Adrenal gland (tissue), 12 donors: Measurements from ENCODE around the gene IMPG2. TPM values are rescaled to one million over a fixed set of nuclear protein-coding genes. Genes with fewer than 3 reads are reported as not detected.

Experiments used
- DNase-seq, 7 donors: peaks; one replicate each; pipeline ENCODE4 v3.0.0-alpha.2; 2019 to 2020
- H3K27ac ChIP-seq, 5 donors: fragments of 200-600 bp; sonication (generic) in 4 of 5; 1 replicate in 3 of 5; 2 replicates in 2 of 5; pipeline versions ENCODE4 v1.5.1 to v1.8.0; 2016 to 2020; ENCODE audit warnings: mild to moderate bottlenecking in 1 of 5
- H3K27me3 ChIP-seq: fragments of 200-600 bp; 2 replicates; pipeline ENCODE4 v1.8.0; 2021
- H3K36me3 ChIP-seq, 2 donors: fragments of 200-600 bp; replicated peaks in 1 of 2; 1 replicate in 1 of 2; 2 replicates in 1 of 2; pipeline versions ENCODE4 v1.5.1 to v1.8.0; 2018 to 2022
- H3K4me1 ChIP-seq, 2 donors: fragments of 200-600 bp; replicated peaks in 1 of 2; 1 replicate in 1 of 2; 2 replicates in 1 of 2; pipeline versions ENCODE4 v1.5.1 to v1.8.0; 2018 to 2021
- H3K4me3 ChIP-seq, 4 donors: fragments of 200-600 bp; sonication (generic) in 3 of 4; one replicate each; pipeline ENCODE4 v1.5.1; 2016 to 2018
- H3K9me3 ChIP-seq, 3 donors: fragments of 200-600 bp; sonication (generic) in 1 of 3; replicated peaks in 1 of 3; 1 replicate in 2 of 3; 2 replicates in 1 of 3; pipeline versions ENCODE4 v1.5.1 to v1.8.0; 2016 to 2021
- POLR2A ChIP-seq, 2 donors: fragments of 450-650 bp; IDR thresholded peaks; one replicate each; pipeline ENCODE4 v1.6.1; 2017; ENCODE audit warnings: antibody characterized with exemption in 2 of 2, mild to moderate bottlenecking in 2 of 2, moderate library complexity in 1 of 2
- WGBS, 4 donors: extraction: QIAGEN DNeasy Blood & Tissue Kit in 2 of 4; methylation state at CpG; one replicate each; pipeline versions ENCODE4 v1.1.5 to v1.1.7; 2013 to 2017; 5-methylcytosine and 5-hydroxymethylcytosine counted together
- intact Hi-C, 2 donors: fragments of 100-400 bp; cut with DNase I; formaldehyde crosslinking; loops; one replicate each; pipeline versions ENCODE4 v1.14.1 to v1.15.0; 2022 to 2023
- polyA plus RNA-seq, 3 donors: library from polyadenylated mRNA; stranded (reverse); fragments of 200-250 nt in 2 of 3; fragments of 350-450 nt in 1 of 3; fragmentation: Illumina TruSeq in 1 of 3; extraction: RNeasy Lipid Tissue Mini Kit (QIAGEN cat#74804) in 1 of 3; gene quantifications; one replicate each; pipeline ENCODE4 v1.2.3, GENCODE V29; 2013 to 2014
- total RNA-seq, 9 donors: library from RNA; depleted of rRNA in 4 of 9; stranded (reverse); fragments of >200 nt in 4 of 9; fragments of 120-200 nt in 1 of 9; fragmentation: NEBNext Ultra II Directional in 1 of 9; extraction: Animal tissue kit (Norgen Biotek cat#: 25700) in 1 of 9; gene quantifications; one replicate each; pipeline versions ENCODE4 v1.1.0 to v1.2.4, GENCODE V29; 2013 to 2023
- TF ChIP-seq, protein P1 (sequence below), 6 experiments: fragments of 450-650 bp in 4 of 6; fragments of 200-600 bp in 2 of 6; sonication (generic) in 1 of 6; IDR thresholded peaks; 1 replicate in 5 of 6; 2 replicates in 1 of 6; pipeline versions ENCODE4 v1.5.1 to v1.8.0; 2016 to 2021; ENCODE audit warnings: antibody characterized with exemption in 6 of 6, mild to moderate bottlenecking in 2 of 6, moderate library complexity in 1 of 6
- donor health status: healthy with polysubstance abuse.
- donor health status: Bipolar disorder and iron deficiency.
- donor health status: DM: yes; HTN: yes; CAD: no.
- donor health status: DM: no; HTN: no; CAD: no.
- donor health status: DM: no; HTN: no; CAD: no.
- donor health status: DM: yes; HTN: yes; CAD: no.

Gene IMPG2
- total and polyA plus RNA-seq, 12 donors: 0.06 to 1.3 (median 0.21) TPM

DNA sequence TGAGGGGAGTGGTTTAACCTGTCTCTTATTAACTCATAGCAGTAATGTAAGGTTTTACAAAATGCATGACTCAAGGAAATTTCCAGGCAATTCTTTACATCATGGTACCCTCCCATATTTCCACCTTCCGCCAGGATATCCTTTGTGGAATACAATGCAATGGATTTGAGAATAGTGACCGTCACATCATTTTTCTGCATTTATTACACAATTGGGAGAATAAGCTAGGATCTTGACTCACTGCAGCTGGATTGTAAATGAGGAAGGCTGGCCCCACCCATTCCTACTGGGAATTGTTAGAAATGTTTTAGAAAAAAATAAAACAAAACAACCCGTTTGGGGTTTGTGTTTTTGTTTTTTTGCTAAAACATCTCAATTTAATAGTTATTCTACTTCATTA is 97.4 kb downstream of the IMPG2 start:
- Histone ChIP-seq H3K4me1 (no peaks in the 10 kb centered on the region), H3K27ac (no peak overlapping the region), H3K36me3 (no peaks in the 10 kb centered on the region), H3K27me3 (no peaks in the 10 kb centered on the region), H3K9me3 (no peaks in the 10 kb centered on the region), H3K4me3 (no peak overlapping the region)
- 76 to 83% (median 82%) methylated on average over 3 of the region's 3 CpGs for WGBS, 4 donors
- no peak for DNase-seq
- TF ChIP-seq POLR2A (IDR thresholded peaks at IDR 0.05): no peak
- intact Hi-C loops: no loop called here

DNA sequence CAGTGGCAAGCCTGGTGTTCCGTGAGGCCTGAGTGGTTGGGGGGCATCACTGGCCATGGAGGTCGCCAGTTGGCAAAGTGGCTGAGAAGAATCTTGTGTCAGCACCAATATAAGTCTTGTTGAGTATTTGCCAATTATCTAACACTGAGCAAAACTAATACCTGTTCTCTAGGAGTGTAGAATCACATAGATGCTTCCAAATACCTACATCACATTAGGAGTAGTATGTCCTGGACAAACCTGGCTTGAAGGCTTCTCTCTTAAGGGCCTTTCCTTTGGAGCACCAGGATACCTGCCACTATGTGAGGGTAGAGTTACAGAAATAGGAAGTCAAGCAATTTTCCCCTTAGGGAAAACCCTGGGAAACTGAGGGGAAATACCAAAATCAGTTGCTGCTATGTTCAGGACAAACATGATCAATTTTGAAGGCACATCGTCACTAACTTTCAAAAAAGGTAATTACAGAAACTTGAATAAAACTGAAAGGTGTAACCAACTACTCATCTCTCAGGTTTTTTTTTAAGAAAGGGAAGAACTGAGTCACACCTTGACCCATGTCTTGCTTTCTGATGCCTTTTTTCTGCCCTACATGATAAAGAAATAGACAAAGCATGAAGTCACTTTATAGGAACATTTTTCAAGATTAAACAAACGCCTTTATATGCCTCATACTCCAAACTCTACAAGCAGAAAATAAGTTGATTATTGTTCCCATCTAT is 100.4 kb downstream of the IMPG2 start:
- WGBS, 4 donors: 84 to 94% (median 88%) methylated on average over 3 to 4 of the region's 4 CpGs
- no peak for DNase-seq
- no peaks in the 10 kb centered on the region for H3K4me1 ChIP-seq
- TF ChIP-seq POLR2A (IDR thresholded peaks at IDR 0.05): no peak
- TF ChIP-seq, protein P1, sequence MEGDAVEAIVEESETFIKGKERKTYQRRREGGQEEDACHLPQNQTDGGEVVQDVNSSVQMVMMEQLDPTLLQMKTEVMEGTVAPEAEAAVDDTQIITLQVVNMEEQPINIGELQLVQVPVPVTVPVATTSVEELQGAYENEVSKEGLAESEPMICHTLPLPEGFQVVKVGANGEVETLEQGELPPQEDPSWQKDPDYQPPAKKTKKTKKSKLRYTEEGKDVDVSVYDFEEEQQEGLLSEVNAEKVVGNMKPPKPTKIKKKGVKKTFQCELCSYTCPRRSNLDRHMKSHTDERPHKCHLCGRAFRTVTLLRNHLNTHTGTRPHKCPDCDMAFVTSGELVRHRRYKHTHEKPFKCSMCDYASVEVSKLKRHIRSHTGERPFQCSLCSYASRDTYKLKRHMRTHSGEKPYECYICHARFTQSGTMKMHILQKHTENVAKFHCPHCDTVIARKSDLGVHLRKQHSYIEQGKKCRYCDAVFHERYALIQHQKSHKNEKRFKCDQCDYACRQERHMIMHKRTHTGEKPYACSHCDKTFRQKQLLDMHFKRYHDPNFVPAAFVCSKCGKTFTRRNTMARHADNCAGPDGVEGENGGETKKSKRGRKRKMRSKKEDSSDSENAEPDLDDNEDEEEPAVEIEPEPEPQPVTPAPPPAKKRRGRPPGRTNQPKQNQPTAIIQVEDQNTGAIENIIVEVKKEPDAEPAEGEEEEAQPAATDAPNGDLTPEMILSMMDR (IDR thresholded peaks at IDR 0.05): no peak
- H3K4me3 ChIP-seq: no peak overlapping the region
- intact Hi-C loops: no loop called here
- no peak overlapping the region for H3K27ac ChIP-seq
- H3K36me3 ChIP-seq: no peaks in the 10 kb centered on the region
- H3K9me3 ChIP-seq: no peaks in the 10 kb centered on the region
- H3K27me3 ChIP-seq: no peaks in the 10 kb centered on the region

DNA sequence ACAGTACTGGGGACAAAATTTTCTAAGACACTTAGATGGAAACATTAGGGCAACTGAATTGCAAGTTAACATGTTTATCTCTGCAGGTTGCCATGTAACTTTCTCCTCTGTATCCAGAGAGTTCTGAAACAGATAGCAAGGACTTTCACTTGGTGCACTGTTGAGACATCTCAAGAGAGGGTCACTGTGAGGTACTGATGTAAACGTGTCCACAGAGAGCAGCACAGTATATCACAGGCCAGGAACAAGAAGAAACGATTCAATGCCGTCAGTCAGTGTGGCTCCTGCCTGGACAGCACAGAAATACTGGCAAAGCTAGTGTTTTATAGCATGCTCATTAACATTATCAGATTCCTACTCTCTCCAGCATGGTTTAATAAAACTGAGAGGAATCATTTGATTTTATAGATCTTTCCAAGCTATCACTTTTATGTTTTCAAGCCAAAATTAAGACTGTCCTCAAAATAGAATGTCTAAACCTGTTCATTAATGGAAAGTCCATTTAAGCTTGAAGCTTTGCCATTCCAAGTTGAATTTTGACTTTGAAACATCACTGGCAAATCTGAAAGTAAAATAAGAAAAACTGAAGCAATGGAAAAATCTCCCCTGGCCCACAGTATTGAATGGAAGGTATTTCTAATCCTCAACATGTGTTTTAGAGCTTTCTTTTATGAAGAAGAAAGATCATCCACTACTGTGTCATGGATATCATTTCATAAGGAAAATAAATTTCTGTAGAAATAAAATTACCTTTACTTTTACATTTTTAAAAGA is 102.7 kb downstream of the IMPG2 start:
- Histone ChIP-seq H3K4me3 (no peak overlapping the region), H3K36me3 (no peaks in the 10 kb centered on the region), H3K27me3 (no peaks in the 10 kb centered on the region), H3K4me1 (no peaks in the 10 kb centered on the region), H3K9me3 (peaks cover 0 to 4% (median 0%) of the 10 kb centered on the region in 3 donors), H3K27ac (no peak overlapping the region)
- TF ChIP-seq POLR2A (IDR thresholded peaks at IDR 0.05): no peak
- TF ChIP-seq, protein P1 (IDR thresholded peaks at IDR 0.05): no peak
- WGBS, 4 donors: 52 to 62% (median 57%) methylated on average over 3 of the region's 3 CpGs
- intact Hi-C loops: no loop called here
- no peak for DNase-seq

DNA sequence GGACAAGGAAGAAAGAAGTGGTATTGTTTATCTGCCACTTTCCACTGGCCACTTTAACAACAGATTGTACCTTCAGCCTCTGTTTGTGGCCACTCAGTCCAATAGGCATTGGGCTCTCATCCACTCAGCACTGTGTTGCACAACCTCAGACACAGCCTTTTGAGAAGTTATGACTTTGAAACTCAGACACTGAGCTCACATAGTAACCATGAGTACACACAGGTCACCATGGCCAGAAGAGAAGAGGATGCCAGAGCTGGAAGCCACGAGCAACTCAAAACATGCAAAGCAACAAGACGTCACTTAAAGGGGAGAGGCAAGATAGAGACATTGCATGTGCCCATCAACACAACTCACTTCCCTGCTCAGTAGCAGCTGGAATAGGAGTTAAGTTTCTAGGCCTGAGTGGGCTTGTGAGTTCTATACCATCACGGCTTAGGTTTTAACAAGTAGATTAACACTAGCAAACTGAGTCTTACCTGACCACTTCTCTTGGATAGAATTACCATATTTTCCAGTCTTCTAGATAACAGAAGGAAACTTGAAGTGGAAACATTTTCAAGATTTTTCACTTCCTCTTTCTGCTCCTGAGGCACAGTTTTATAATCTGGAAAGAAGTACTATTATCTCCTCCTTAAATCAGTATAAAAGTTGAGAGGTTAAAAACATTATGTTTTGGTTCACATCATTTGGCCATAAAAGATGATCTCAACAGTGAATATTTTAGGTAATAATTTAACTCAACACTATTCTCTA is 103.5 kb downstream of the IMPG2 start:
- Histone ChIP-seq H3K4me1 (no peaks in the 10 kb centered on the region), H3K9me3 (peaks cover 0 to 4% (median 0%) of the 10 kb centered on the region in 3 donors), H3K36me3 (no peaks in the 10 kb centered on the region), H3K27ac (no peak overlapping the region), H3K27me3 (no peaks in the 10 kb centered on the region), H3K4me3 (no peak overlapping the region)
- intact Hi-C loops: no loop called here
- no peak for DNase-seq
- 63 to 79% (median 72%) methylated on average over 3 of the region's 3 CpGs for whole genome bisulfite sequencing, 4 donors
- TF ChIP-seq, protein P1 (IDR thresholded peaks at IDR 0.05): no peak
- no peak for TF ChIP-seq POLR2A (IDR thresholded peaks at IDR 0.05)
